Activated naive CD4-positive, alpha-beta T cell (primary cell): Measurements from ENCODE around the gene ITGB7.

Experiments used
- DNase-seq, 4 experiments: peaks; one replicate each; lab custom pipeline; 2025; lab: John Stamatoyannopoulos, UW

Gene ITGB7

DNA sequence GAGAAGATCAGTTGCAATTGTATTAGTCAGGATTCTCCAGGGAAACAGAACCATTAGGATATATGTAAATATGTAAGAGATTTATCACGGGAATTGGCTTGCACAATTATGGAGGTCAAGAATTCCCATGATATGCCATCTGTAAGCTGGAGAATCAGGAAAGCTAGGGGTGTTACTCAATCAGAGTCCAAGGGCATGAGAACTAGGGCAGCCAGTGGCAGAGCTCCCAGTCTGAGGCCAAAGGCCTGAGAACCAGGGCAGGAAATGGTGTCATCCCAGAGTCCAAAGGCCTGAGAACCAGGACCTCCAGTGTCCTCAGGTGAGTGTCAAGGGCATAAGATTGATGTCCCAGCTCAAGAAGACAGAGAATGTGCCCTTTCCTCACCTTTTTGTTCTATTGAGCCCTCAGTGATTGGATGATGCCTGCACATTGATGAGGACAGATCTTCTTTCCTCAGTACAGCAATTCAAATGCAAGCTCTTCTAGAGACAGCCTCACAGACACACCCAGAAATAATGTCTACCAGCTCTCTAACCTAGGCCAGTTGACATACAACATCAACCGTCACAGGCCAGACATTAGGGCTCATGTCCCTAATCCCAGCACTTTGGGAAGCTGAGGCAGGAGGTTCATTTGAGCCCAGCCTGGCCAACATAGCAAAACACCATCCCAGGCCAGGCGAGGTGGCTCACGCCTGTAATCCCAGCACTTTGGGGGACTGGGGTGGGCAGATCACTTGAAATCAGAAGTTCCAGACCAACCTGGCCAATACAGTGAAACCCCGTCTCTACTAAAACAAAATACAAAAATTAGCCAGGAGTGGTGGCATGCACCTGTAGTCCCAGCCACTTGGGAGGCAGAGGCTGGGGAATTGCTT is 61.4 kb downstream of the ITGB7 start:
- DNase-seq = no peak

DNA sequence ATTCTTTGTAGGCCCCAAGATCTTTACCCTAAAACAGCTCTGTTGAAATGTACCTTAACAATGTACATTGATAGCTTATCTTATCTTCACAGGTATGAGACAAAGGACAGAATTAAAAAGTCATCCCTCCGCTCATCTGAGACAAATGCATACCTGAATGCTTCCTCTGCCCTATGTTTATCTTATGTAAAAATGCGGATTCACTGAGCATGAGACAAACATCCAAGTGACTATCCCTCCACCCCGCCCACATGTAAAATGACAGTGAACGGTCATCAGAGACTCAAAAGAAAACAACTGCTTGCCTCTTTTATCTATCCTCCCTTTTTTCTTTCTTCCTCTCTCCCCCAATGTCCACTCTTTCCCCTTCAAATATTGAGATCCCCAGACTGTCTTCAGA is 63.7 kb downstream of the ITGB7 start:
- DNase-seq = no peak
